BJ (cell line): ENCODE data around the gene LTF. TPM values are rescaled to one million over a fixed set of nuclear protein-coding genes. Genes with fewer than 3 reads are reported as not detected.

Experiments used
- CTCF ChIA-PET: fragments of 350-600 bp; formaldehyde crosslinking; extraction: SDS; loops from one replicate; lab custom pipeline; 2021; ENCODE audit warnings: antibody characterized with exemption, inconsistent platforms; lab: Yijun Ruan, JAX
- POLR2A ChIA-PET: fragments of 300-600 bp; sonication (Branson Sonifier 250); formaldehyde crosslinking; extraction: SDS; loops from one replicate; lab custom pipeline; 2021; ENCODE audit warnings: antibody characterized with exemption; lab: Charles Lee
- DNase-seq: peaks from one replicate; pipeline ENCODE4 v3.0.0-alpha.2; 2011; ENCODE audit warnings: low read depth
- H3K27me3 ChIP-seq: 2 replicates; pipeline ENCODE4 v1.6.0; 2011; ENCODE audit warnings: low read length; ENCODE audit not compliant: control insufficient read depth, insufficient read depth
- H3K36me3 ChIP-seq: 2 replicates; pipeline ENCODE4 v1.5.1; 2011; ENCODE audit warnings: low read length; ENCODE audit not compliant: control insufficient read depth, insufficient read depth
- H3K4me3 ChIP-seq: 2 replicates; pipeline ENCODE4 v1.5.1; 2011; ENCODE audit warnings: low read depth, mild to moderate bottlenecking, control low read depth, low read length
- CTCF ChIP-seq: IDR thresholded peaks from 2 replicates; pipeline ENCODE4 v1.5.1; 2011; ENCODE audit warnings: low read depth, mild to moderate bottlenecking, control low read depth, inconsistent platforms, low read length, moderate library complexity; ENCODE audit not compliant: insufficient read depth
- polyA plus RNA-seq: library from polyadenylated mRNA; depleted of rRNA; stranded (reverse); fragments of >200 nt; gene quantifications from 2 replicates; pipeline ENCODE4 v1.2.3, GENCODE V29; 2011

LTF gene
- polyA plus RNA-seq, 1 experiment = not detected

- POLR2A ChIA-PET = no interaction called here
- CTCF ChIA-PET = interaction anchor here (0.9 kb wide), 1 partner anchor 14 kb away, joined by 3 read pairs; no protein-coding TSS in a partner anchor
Observed at GRCh38 chr3:46409739-46410489, 54.8 kb downstream of the LTF start.

GRCh38 chr3:46408853-46409252 is 55.9 kb downstream of the LTF start:
- TF ChIP-seq CTCF = no peak
- ChIA-PET POLR2A (no interaction called here), CTCF (interaction anchor here (0.9 to 3.1 kb wide), 2 partner anchors 10 to 13 kb away, joined by 3 to 11 read pairs; no protein-coding TSS in a partner anchor)
- Histone ChIP-seq H3K4me3 (no peak overlapping the region), H3K27me3 (no peaks in the 10 kb centered on the region; the same call in 1 of the 2 replicates), H3K36me3 (no peaks in the 10 kb centered on the region)
- no peak for DNase-seq

More at GRCh38 chr3:46409739-46410489, 54.8 kb downstream of the LTF start:
- Histone ChIP-seq H3K4me3 (no peak overlapping the region), H3K36me3 (no peaks in the 10 kb centered on the region), H3K27me3 (no peaks in the 10 kb centered on the region)
- no peak for TF ChIP-seq CTCF
- no peak for DNase-seq

GRCh38 chr3:46407970-46408369 is 56.7 kb downstream of the LTF start:
- Histone ChIP-seq H3K4me3 (no peak overlapping the region), H3K36me3 (no peaks in the 10 kb centered on the region), H3K27me3 (no peaks in the 10 kb centered on the region; the same call in 1 of the 2 replicates)
- no peak for TF ChIP-seq CTCF
- ChIA-PET CTCF (interaction anchor here (1.3 to 3.1 kb wide), 2 partner anchors 9 to 17 kb away, joined by 3 to 11 read pairs; no protein-coding TSS in a partner anchor), POLR2A (no interaction called here)
- no peak for DNase-seq

- CTCF ChIA-PET = interaction anchor here (1.3 to 3.1 kb wide), 2 partner anchors 8 to 18 kb away, joined by 3 to 11 read pairs; no protein-coding TSS in a partner anchor
- no peak for TF ChIP-seq CTCF
- POLR2A ChIA-PET = no interaction called here
- Histone ChIP-seq H3K27me3 (no peaks in the 10 kb centered on the region; the same call in 1 of the 2 replicates), H3K4me3 (no peak within 1 kb of the TSS), H3K36me3 (no peaks in the 10 kb centered on the region)
- no peak for DNase-seq
Observed at GRCh38 chr3:46406788-46407611, 57.7 kb downstream of the LTF start, which contains the start of the genes CCR5AS and CCRL2. CCR5AS (minus strand) TSS chr3:46407066. CCRL2 (plus strand) TSS chr3:46407259; CDS start chr3:46408080, 821 bp downstream.
